ENCODE data around the gene SPDEF.

DNA sequence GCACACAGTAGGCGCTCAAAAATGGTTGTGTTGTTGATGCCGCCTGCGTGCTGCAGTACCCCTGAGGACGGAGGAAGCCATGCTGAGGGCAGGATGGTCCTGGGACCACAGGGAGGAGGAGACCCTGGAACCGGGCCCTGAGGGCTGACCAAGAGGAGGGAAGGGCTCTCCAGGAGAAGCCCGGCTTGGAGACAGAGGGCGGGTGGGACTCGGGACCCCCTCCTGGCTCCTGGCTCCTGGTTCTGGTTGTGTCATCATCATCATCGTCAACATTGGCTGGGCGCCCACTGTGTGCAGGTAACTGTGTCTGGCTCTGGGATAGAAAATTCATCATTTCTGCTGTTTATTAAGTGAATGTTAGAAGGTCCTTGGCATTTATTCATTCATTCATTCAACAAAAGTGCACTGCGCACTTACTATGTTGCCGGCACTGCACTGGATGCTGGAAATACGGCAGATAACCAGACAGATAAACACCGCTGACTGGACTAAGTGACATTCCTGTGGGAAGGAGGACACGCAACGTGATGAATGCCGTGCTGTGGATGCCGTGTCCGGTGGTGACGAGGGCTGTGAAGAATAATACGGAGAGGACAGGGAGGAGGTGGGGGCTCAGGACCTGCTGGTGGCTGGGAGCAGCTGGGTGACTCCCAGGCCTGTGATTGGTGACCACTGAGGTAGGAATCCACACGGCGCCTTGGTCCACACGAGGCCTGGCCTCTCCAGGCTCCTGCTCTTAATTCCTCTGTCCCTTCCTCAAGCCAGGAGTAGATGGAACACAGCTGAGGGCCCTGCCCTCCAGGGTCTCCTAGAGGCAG lies 35.3 kb downstream of the SPDEF start:
- TF ChIP-seq, protein P1, sequence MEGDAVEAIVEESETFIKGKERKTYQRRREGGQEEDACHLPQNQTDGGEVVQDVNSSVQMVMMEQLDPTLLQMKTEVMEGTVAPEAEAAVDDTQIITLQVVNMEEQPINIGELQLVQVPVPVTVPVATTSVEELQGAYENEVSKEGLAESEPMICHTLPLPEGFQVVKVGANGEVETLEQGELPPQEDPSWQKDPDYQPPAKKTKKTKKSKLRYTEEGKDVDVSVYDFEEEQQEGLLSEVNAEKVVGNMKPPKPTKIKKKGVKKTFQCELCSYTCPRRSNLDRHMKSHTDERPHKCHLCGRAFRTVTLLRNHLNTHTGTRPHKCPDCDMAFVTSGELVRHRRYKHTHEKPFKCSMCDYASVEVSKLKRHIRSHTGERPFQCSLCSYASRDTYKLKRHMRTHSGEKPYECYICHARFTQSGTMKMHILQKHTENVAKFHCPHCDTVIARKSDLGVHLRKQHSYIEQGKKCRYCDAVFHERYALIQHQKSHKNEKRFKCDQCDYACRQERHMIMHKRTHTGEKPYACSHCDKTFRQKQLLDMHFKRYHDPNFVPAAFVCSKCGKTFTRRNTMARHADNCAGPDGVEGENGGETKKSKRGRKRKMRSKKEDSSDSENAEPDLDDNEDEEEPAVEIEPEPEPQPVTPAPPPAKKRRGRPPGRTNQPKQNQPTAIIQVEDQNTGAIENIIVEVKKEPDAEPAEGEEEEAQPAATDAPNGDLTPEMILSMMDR (IDR thresholded peaks at IDR 0.05): no peak
- no peak for TF ChIP-seq EZH2 (IDR thresholded peaks at IDR 0.05; ENCODE audit: borderline replicate concordance, insufficient read depth, low read depth, low read length, poor library complexity, severe bottlenecking)

Measured in B cell (primary cell).